Neural cell (in vitro differentiated cells): ENCODE measurements around the gene C10orf90.

Experiments used
- CTCF ChIP-seq: fragments of 450-650 bp; IDR thresholded peaks from 2 replicates; pipeline ENCODE4 v1.5.1; 2014; ENCODE audit warnings: antibody characterized with exemption, mild to moderate bottlenecking, moderate library complexity; ENCODE audit not compliant: poor library complexity, severe bottlenecking
- EP300 ChIP-seq: fragments of 450-650 bp; conservative IDR thresholded peaks from 2 replicates; pipeline ENCODE4 v1.6.1; 2014; ENCODE audit warnings: antibody characterized with exemption, mild to moderate bottlenecking, moderate library complexity; ENCODE audit not compliant: poor library complexity, severe bottlenecking
- EZH2 ChIP-seq: fragments of 200-600, 300-800 bp; shearing (Covaris generic), sonication (generic); IDR thresholded peaks from 2 replicates; pipeline ENCODE4 v1.6.1; 2014; ENCODE audit warnings: antibody characterized with exemption, low read length, borderline replicate concordance, mild to moderate bottlenecking; ENCODE audit not compliant: insufficient read depth, poor library complexity, severe bottlenecking
- MXI1 ChIP-seq: fragments of 450-650 bp; conservative IDR thresholded peaks from 2 replicates; pipeline ENCODE4 v1.6.1; 2014; ENCODE audit warnings: antibody characterized with exemption, mild to moderate bottlenecking; ENCODE audit not compliant: poor library complexity, severe bottlenecking
- POLR2AphosphoS5 ChIP-seq: IDR thresholded peaks from 2 replicates; pipeline ENCODE4 v1.6.1; 2012
- RAD21 ChIP-seq: fragments of 450-650 bp; conservative IDR thresholded peaks from 2 replicates; pipeline ENCODE4 v1.6.1; 2014; ENCODE audit warnings: antibody characterized with exemption, mild to moderate bottlenecking, moderate library complexity
- REST ChIP-seq: IDR thresholded peaks from 2 replicates; pipeline ENCODE4 v1.6.1; 2012; ENCODE audit warnings: borderline replicate concordance
- SMC3 ChIP-seq: fragments of 450-650 bp; conservative IDR thresholded peaks from 2 replicates; pipeline ENCODE4 v1.6.1; 2014; ENCODE audit warnings: antibody characterized with exemption, mild to moderate bottlenecking, moderate library complexity; ENCODE audit not compliant: poor library complexity
- TAF1 ChIP-seq: IDR thresholded peaks from 2 replicates; pipeline ENCODE4 v1.6.1; 2012; ENCODE audit warnings: low read depth

- no peak for TF ChIP-seq CTCF
- no peak for TF ChIP-seq TAF1
- no peak for TF ChIP-seq EZH2
- TF ChIP-seq POLR2AphosphoS5 = no peak
- no peak for TF ChIP-seq EP300
- TF ChIP-seq SMC3 = no peak
- no peak for TF ChIP-seq REST
- no peak for TF ChIP-seq MXI1
- no peak for TF ChIP-seq RAD21
Observed at GRCh38 chr10:126402721-126403695, 267.5 kb downstream of the C10orf90 start.
